Breast epithelium (tissue), 4 donors: ENCODE measurements around the gene ST7L. TPM values are rescaled to one million over a fixed set of nuclear protein-coding genes. Genes with fewer than 3 reads are reported as not detected.
"Not testable (repeated sequence)": the region's sequence is repeated elsewhere in the genome, so short reads cannot be mapped to it uniquely, and the experiment has no call there.

Source experiments
- DNase-seq, 2 donors: peaks; one replicate each; pipeline ENCODE4 v3.0.0-alpha.2; 2019; ENCODE audit warnings: low spot score in 2 of 2
- H3K27ac ChIP-seq, 2 donors: fragments of 200-600 bp; sonication (generic) in 1 of 2; one replicate each; pipeline ENCODE4 v1.5.1; 2016 to 2019; ENCODE audit warnings: mild to moderate bottlenecking in 1 of 2
- H3K27me3 ChIP-seq, 2 donors: fragments of 200-600 bp; sonication (generic) in 1 of 2; one replicate each; pipeline versions ENCODE4 v1.5.1 to v1.6.0; 2017 to 2019; ENCODE audit warnings: control low read depth in 1 of 2, mild to moderate bottlenecking in 1 of 2
- H3K36me3 ChIP-seq: fragments of 200-600 bp; one replicate; pipeline ENCODE4 v1.5.1; 2019
- H3K4me1 ChIP-seq, 2 donors: fragments of 200-600 bp; sonication (generic); one replicate each; pipeline ENCODE4 v1.5.1; 2016 to 2019; ENCODE audit warnings: control low read depth in 1 of 2
- H3K4me3 ChIP-seq, 3 donors: fragments of 200-600 bp; sonication (generic); 1 replicate in 2 of 3; 2 replicates in 1 of 3; pipeline ENCODE4 v1.5.1; 2016 to 2019; ENCODE audit warnings: mild to moderate bottlenecking in 3 of 3, moderate library complexity in 2 of 3
- H3K9me3 ChIP-seq, 2 donors: fragments of 200-600 bp; sonication (generic) in 1 of 2; one replicate each; pipeline ENCODE4 v1.5.1; 2016 to 2019; ENCODE audit warnings: control low read depth in 1 of 2
- POLR2A ChIP-seq: fragments of 450-650 bp; IDR thresholded peaks from one replicate; pipeline ENCODE4 v1.6.1; 2016; ENCODE audit warnings: antibody characterized with exemption, mild to moderate bottlenecking, moderate library complexity
- POLR2AphosphoS5 ChIP-seq, 3 donors: sonication (generic); formaldehyde crosslinking; IDR thresholded peaks; one replicate each; pipeline ENCODE4 v1.6.1; 2017; ENCODE audit warnings: antibody characterized with exemption in 3 of 3
- intact Hi-C: fragments of 100-400 bp; cut with DNase I; formaldehyde crosslinking; loops from one replicate; pipeline ENCODE4 v1.15.1; 2023; ENCODE audit warnings: low total_unique reads
- total RNA-seq, 3 donors: library from RNA; depleted of rRNA; stranded (reverse); fragments of >200 nt; gene quantifications; one replicate each; pipeline ENCODE4 v1.1.0, GENCODE V29; 2016
- TF ChIP-seq, protein P1 (sequence below), 3 donors: fragments of 450-650 bp; IDR thresholded peaks; one replicate each; pipeline ENCODE4 v1.5.1; 2016 to 2017; ENCODE audit warnings: antibody characterized with exemption in 3 of 3, mild to moderate bottlenecking in 3 of 3, moderate library complexity in 3 of 3

The ST7L gene
- total RNA-seq, 3 donors from 2014 or later: 20.6 to 36.0 (median 25.9) TPM

DNA sequence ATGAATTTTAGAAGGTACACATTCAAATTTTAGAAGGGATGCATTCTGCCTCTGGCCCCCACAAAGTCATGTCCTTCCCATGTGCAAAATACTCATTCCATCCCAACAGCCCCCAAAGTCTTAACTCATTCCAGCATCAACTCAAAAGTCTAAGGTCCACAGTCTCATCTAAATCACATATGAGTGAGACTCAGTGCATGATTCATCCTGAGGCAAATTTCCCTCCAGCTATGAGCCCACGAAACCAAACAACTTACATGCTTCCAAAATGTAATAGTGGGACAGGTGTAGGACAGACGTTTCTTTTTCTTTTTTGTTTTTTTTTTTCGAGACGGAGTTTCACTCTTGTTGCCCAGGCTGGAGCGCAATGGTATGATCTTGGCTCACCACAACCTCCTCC lies 122.7 kb downstream of the ST7L start:
- no peaks in the 10 kb centered on the region for H3K27me3 ChIP-seq
- intact Hi-C loops: no loop called here
- no peak overlapping the region for H3K27ac ChIP-seq
- no peaks in the 10 kb centered on the region for H3K36me3 ChIP-seq
- no peaks in the 10 kb centered on the region for H3K4me1 ChIP-seq
- no peak overlapping the region for H3K4me3 ChIP-seq
- DNase-seq: no peak
- no peaks in the 10 kb centered on the region for H3K9me3 ChIP-seq
- TF ChIP-seq, protein P1, sequence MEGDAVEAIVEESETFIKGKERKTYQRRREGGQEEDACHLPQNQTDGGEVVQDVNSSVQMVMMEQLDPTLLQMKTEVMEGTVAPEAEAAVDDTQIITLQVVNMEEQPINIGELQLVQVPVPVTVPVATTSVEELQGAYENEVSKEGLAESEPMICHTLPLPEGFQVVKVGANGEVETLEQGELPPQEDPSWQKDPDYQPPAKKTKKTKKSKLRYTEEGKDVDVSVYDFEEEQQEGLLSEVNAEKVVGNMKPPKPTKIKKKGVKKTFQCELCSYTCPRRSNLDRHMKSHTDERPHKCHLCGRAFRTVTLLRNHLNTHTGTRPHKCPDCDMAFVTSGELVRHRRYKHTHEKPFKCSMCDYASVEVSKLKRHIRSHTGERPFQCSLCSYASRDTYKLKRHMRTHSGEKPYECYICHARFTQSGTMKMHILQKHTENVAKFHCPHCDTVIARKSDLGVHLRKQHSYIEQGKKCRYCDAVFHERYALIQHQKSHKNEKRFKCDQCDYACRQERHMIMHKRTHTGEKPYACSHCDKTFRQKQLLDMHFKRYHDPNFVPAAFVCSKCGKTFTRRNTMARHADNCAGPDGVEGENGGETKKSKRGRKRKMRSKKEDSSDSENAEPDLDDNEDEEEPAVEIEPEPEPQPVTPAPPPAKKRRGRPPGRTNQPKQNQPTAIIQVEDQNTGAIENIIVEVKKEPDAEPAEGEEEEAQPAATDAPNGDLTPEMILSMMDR (IDR thresholded peaks at IDR 0.05): no peak
- TF ChIP-seq POLR2AphosphoS5 (IDR thresholded peaks at IDR 0.05) (no peak), POLR2A (no peak)

DNA sequence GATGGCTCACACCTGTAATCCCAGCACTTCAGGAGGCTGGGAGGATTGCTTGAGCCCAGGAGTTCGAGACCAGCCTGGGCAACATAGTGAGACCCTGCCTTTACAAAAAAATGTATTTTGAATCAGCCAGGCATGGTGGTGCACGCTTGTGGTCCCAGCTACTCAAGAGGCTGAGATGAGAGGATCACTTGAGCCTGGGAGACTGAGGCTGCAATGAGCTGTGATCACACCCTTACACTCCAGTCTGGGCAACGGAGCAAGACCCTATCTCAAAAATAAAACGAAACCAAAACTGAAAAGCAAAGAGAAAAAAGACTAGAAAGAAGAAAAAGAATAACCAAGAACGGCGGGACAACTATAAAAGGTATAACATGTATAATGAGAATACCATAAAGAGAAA lies 125.6 kb downstream of the ST7L start:
- no peak for TF ChIP-seq POLR2AphosphoS5 (IDR thresholded peaks at IDR 0.05)
- TF ChIP-seq, protein P1 (IDR thresholded peaks at IDR 0.05): no peak
- no peak for TF ChIP-seq POLR2A

DNA sequence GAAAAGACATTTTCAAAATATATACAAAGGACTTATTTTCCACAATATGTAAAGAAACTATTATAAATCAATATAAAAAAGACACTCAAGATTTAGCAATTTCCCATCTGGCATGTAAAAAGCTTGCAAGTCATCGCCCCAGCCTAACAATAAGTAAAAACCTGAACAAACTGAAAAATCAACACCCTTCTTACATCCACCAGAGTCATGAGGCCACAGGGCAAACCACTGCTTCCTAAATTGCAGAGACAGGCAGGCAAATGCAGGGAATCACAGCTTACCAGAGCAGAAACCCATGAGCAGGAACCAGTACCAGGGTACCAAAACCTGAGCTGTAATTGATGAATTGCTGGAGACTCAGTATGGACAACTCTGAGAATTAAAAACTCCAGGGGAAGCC lies 126.9 kb downstream of the ST7L start:
- H3K4me1 ChIP-seq: no peaks in the 10 kb centered on the region
- TF ChIP-seq POLR2A (no peak), POLR2AphosphoS5 (IDR thresholded peaks at IDR 0.05) (no peak)
- TF ChIP-seq, protein P1 (IDR thresholded peaks at IDR 0.05): no peak
- H3K4me3 ChIP-seq: no peak overlapping the region
- no peak overlapping the region for H3K27ac ChIP-seq
- H3K36me3 ChIP-seq: no peaks in the 10 kb centered on the region
- intact Hi-C loops: no loop called here
- no peaks in the 10 kb centered on the region for H3K27me3 ChIP-seq
- DNase-seq: no peak
- no peaks in the 10 kb centered on the region for H3K9me3 ChIP-seq

More for the DNA sequence above, 125.6 kb downstream of the ST7L start:
- no peak for DNase-seq
- Histone ChIP-seq H3K4me1 (no peaks in the 10 kb centered on the region), H3K27me3 (no peaks in the 10 kb centered on the region), H3K9me3 (no peaks in the 10 kb centered on the region), H3K36me3 (no peaks in the 10 kb centered on the region), H3K27ac (no peak overlapping the region), H3K4me3 (no peak overlapping the region)
- intact Hi-C loops: no loop called here

DNA sequence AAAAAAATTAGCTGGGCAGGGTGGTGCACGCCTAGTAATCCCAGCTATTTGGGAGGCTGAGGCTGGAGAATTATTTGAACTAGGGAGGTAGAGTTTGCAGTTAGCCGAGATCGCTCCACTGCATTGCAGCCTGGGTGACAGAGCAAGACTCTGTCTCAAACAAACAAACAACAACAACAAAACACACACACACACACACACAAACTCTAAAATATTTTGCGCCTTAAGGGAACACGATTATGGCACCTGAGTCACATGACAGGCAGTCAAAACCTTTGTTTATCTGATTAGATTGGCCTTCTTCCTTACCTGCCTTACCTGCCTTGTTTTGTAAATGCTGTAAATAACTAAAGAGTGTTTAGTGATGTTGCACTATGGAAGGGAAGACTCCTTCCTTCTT lies 130.8 kb downstream of the ST7L start:
- DNase-seq: no peak
- no peaks in the 10 kb centered on the region for H3K36me3 ChIP-seq
- no peaks in the 10 kb centered on the region for H3K4me1 ChIP-seq
- H3K27ac ChIP-seq: no peak overlapping the region
- no peak overlapping the region for H3K4me3 ChIP-seq
- intact Hi-C loops: no loop called here
- no peaks in the 10 kb centered on the region for H3K27me3 ChIP-seq
- TF ChIP-seq POLR2AphosphoS5 (IDR thresholded peaks at IDR 0.05) (no peak), POLR2A (no peak)
- TF ChIP-seq, protein P1 (IDR thresholded peaks at IDR 0.05): no peak
- H3K9me3 ChIP-seq: no peaks in the 10 kb centered on the region

DNA sequence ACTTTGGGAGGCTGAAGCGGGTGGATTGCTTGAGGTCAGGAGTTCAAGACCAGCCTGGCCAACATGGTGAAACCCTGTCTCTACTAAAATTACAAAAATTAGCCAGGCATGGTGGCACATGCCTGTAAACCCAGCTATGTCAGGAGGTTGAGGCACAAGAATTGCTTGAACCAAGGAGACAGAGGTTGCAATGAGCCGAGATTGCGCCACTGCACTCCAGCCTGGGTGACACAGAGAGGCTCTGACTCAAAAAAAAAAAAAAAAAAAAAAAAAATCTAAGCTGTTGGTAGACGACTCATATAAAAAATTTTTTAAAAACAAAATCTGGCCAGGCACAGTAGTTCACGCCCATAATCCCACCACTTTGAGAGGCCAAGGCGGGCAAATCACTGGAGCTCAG lies 131.3 kb downstream of the ST7L start:
- H3K4me1 ChIP-seq, H3K9me3 ChIP-seq, DNase-seq, H3K36me3 ChIP-seq, intact Hi-C loops, H3K27ac ChIP-seq, H3K4me3 ChIP-seq, H3K27me3 ChIP-seq: not testable (repeated sequence)

DNA sequence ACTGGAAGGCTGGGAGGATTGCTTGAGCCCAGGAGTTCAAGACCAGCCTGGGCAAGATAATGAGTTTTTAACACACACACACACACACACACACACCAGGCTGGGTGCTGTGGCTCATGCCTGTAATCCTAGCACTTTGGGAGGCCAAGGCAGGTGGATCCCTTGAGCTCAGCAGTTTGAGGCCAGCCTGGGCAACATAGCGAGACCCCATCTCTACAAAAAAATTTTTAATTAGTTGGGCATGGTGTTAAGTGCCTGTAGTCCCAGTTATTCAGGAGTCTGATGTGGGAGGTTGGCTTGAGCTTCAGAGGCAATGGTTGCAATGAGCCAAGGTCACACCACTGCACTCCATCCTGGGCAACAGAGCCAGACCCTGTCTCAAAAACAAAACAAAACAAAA lies 132.9 kb downstream of the ST7L start:
- H3K27ac ChIP-seq, H3K4me1 ChIP-seq, H3K4me3 ChIP-seq, DNase-seq, H3K36me3 ChIP-seq, intact Hi-C loops, H3K9me3 ChIP-seq, H3K27me3 ChIP-seq: not testable (repeated sequence)
